A549 (cell line): ENCODE results near the gene PIGV. TPM values are rescaled to one million over a fixed set of nuclear protein-coding genes. Genes with fewer than 3 reads are reported as not detected.
A peak's percentile ranks its signal among the peaks of the same experiment; 100 is the strongest.

ENCODE experiments used
- ATAC-seq, 2 experiments: fragments of 200-7000 bp in 1 of 2; fragments of >200 bp in 1 of 2; cut with Nextera tagmentation in 1 of 2; cut with Tn5 transposase in 1 of 2; 3 replicates each; pipeline versions ENCODE4 v1.8.0 to v1.9.1; 2018 to 2020; ENCODE audit warnings: mild to moderate bottlenecking in 1 of 2, moderate library complexity in 1 of 2
- CTCF ChIA-PET: fragments of 300-600 bp; sonication (Branson Sonifier 250); formaldehyde crosslinking; extraction: SDS; loops from one replicate; lab custom pipeline; 2021; ENCODE audit warnings: antibody characterized with exemption, inconsistent platforms; lab: Yijun Ruan, JAX
- POLR2A ChIA-PET: fragments of 350-600 bp; formaldehyde crosslinking; extraction: SDS; loops from one replicate; lab custom pipeline; 2021; ENCODE audit warnings: antibody characterized with exemption, inconsistent platforms; lab: Yijun Ruan, JAX
- DNase-seq, 2 experiments: peaks; one replicate each; pipeline versions ENCODE4 v3.0.0 to v3.0.0-alpha.2; 2011 to 2016; ENCODE audit warnings: low read depth in 1 of 2, low spot score in 1 of 2
- FAIRE-seq: peaks from 2 replicates; lab custom pipeline; 2011; peaks lifted over from hg19 to GRCh38; lab: Jason Lieb, UNC
- H3K27ac ChIP-seq, 2 experiments: fragments of >200 bp; sonication (Bioruptor Twin); formaldehyde crosslinking; 3 replicates each; pipeline ENCODE4 v1.5.1; 2016 to 2017
- H3K4me1 ChIP-seq: fragments of >200 bp; sonication (Bioruptor Twin); formaldehyde crosslinking; 3 replicates; pipeline ENCODE4 v1.6.1; 2016
- H3K4me2 ChIP-seq: fragments of >200 bp; sonication (Bioruptor Twin); formaldehyde crosslinking; 3 replicates; pipeline ENCODE4 v1.6.1; 2016
- H3K4me3 ChIP-seq: fragments of >200 bp; sonication (Bioruptor Twin); formaldehyde crosslinking; 3 replicates; pipeline ENCODE4 v1.5.1; 2016
- H3K9me3 ChIP-seq: fragments of >200 bp; sonication (Bioruptor Twin); formaldehyde crosslinking; 3 replicates; pipeline ENCODE4 v1.6.1; 2016
- BHLHE40 ChIP-seq: IDR thresholded peaks from 2 replicates; pipeline ENCODE4 v1.6.1; 2012; ENCODE audit warnings: low read depth, low read length, inconsistent platforms
- CBX8 ChIP-seq: fragments of 200-600 bp; sonication (generic); IDR thresholded peaks from 2 replicates; pipeline ENCODE4 v1.6.1; 2016
- CHD2 ChIP-seq: fragments of 150-350 bp; IDR thresholded peaks from 2 replicates; pipeline ENCODE4 v1.6.1; 2014; ENCODE audit warnings: low read length; ENCODE audit not compliant: partially characterized antibody
- E2F6 ChIP-seq: IDR thresholded peaks from 2 replicates; pipeline ENCODE4 v1.6.1; 2012; ENCODE audit warnings: low read depth, borderline replicate concordance
- EHMT2 ChIP-seq: fragments of 200-600 bp; sonication (generic); IDR thresholded peaks from 2 replicates; pipeline ENCODE4 v1.6.1; 2016; ENCODE audit warnings: antibody characterized with exemption, low read depth, mild to moderate bottlenecking, moderate library complexity
- ELK1 ChIP-seq: fragments of 150-350 bp; IDR thresholded peaks from 2 replicates; pipeline ENCODE4 v1.6.1; 2014; ENCODE audit warnings: low read depth, mild to moderate bottlenecking, low read length
- ESRRA ChIP-seq: fragments of 150-350 bp; IDR thresholded peaks from 2 replicates; pipeline ENCODE4 v1.6.1; 2014; ENCODE audit warnings: mild to moderate bottlenecking, low read length, borderline replicate concordance
- HOXA7 ChIP-seq: fragments of 250-450 bp; sonication (Bioruptor Pico); IDR thresholded peaks from 2 replicates; pipeline ENCODE4 v1.5.0; 2020; ENCODE audit warnings: mild to moderate bottlenecking, moderate library complexity
- JUN ChIP-seq, 2 experiments: fragments of >200 bp; sonication (Bioruptor Twin); formaldehyde crosslinking; IDR thresholded peaks; 2 replicates in 1 of 2; 3 replicates in 1 of 2; pipeline ENCODE4 v1.6.1; 2016 to 2017
- JUNB ChIP-seq: fragments of >200 bp; sonication (Bioruptor Twin); formaldehyde crosslinking; IDR thresholded peaks from 2 replicates; pipeline ENCODE4 v1.6.1; 2016
- MAFK ChIP-seq: fragments of 450-650 bp; IDR thresholded peaks from 2 replicates; pipeline ENCODE4 v1.6.1; 2014; ENCODE audit not compliant: partially characterized antibody
- MAX ChIP-seq: IDR thresholded peaks from 2 replicates; pipeline ENCODE4 v1.6.1; 2012
- NFE2L2 ChIP-seq: fragments of 150-350 bp; conservative IDR thresholded peaks from 2 replicates; pipeline ENCODE4 v1.6.1; 2014; ENCODE audit warnings: low read length
- NPAS2 ChIP-seq: fragments of 250-450 bp; sonication (Bioruptor Pico); IDR thresholded peaks from 2 replicates; pipeline ENCODE4 v1.8.0; 2022; ENCODE audit warnings: mild to moderate bottlenecking, moderate library complexity, borderline replicate concordance
- NR3C1 ChIP-seq: fragments of >200 bp; sonication (Bioruptor Twin); formaldehyde crosslinking; IDR thresholded peaks from 3 replicates; pipeline ENCODE4 v1.6.1; 2017
- POLR2A ChIP-seq: IDR thresholded peaks from 2 replicates; pipeline ENCODE4 v1.6.1; 2012; ENCODE audit warnings: mild to moderate bottlenecking, low read length
- RAD21 ChIP-seq, 2 experiments: fragments of >200 bp in 1 of 2; sonication (Bioruptor Twin) in 1 of 2; formaldehyde crosslinking in 1 of 2; IDR thresholded peaks in 1 of 2; conservative IDR thresholded peaks in 1 of 2; 2 replicates in 1 of 2; 3 replicates in 1 of 2; pipeline ENCODE4 v1.6.1; 2012 to 2018; ENCODE audit warnings: inconsistent platforms in 1 of 2
- RARB ChIP-seq: fragments of 250-450 bp; sonication (Bioruptor Pico); IDR thresholded peaks from 2 replicates; pipeline ENCODE4 v1.8.0; 2021; ENCODE audit warnings: mild to moderate bottlenecking, moderate library complexity
- RCOR1 ChIP-seq: fragments of 150-350 bp; IDR thresholded peaks from 2 replicates; pipeline ENCODE4 v1.6.1; 2014; ENCODE audit warnings: antibody characterized with exemption, low read length, low read depth
- SMC3 ChIP-seq: fragments of >200 bp; sonication (Bioruptor Twin); formaldehyde crosslinking; IDR thresholded peaks from 3 replicates; pipeline ENCODE4 v1.6.1; 2018; ENCODE audit warnings: inconsistent platforms
- TP53 ChIP-seq: fragments of 250-450 bp; sonication (Bioruptor Pico); IDR thresholded peaks from 2 replicates; pipeline ENCODE4 v1.5.0; 2021; ENCODE audit warnings: mild to moderate bottlenecking, moderate library complexity
- WGBS: methylation state at CpG from one replicate; pipeline ENCODE4 v1.1.6; 2017; ENCODE audit errors: missing lambda C conversion rate; 5-methylcytosine and 5-hydroxymethylcytosine counted together
- polyA plus RNA-seq, 4 experiments: library from polyadenylated mRNA; depleted of rRNA in 3 of 4; stranded (reverse); fragments of >200 nt; fragmentation: RNase III in 1 of 4; extraction: RNeasy Plus Mini Kit Qiagen cat#74134 plus additional on column Dnase treatment in 1 of 4; gene quantifications; 2 replicates in 3 of 4; 3 replicates in 1 of 4; pipeline ENCODE4 v1.2.3, GENCODE V29; 2011 to 2017
- TF ChIP-seq, protein P1 (sequence below): fragments of 250-450 bp; sonication (Bioruptor Pico); IDR thresholded peaks from 2 replicates; pipeline ENCODE4 v1.5.0; 2020; ENCODE audit warnings: low read depth, mild to moderate bottlenecking, moderate library complexity

The PIGV gene
- polyA plus RNA-seq, 2 of the 4 experiments (the other 2 are of a cell fraction): 7.0 to 16.2 TPM

GRCh38 chr1:26759531-26759930 lies 28.2 kb upstream of the PIGV start:
- TF ChIP-seq RARB (no peak), BHLHE40 (no peak), JUN (IDR thresholded peaks at IDR 0.05) (no peak), TP53 (CRISPR knock-in tag) (no peak), RCOR1 (no peak), ESRRA (no peak), E2F6 (no peak), CBX8 (no peak), CHD2 (no peak), NFE2L2 (no peak), EHMT2 (no peak), MAFK (no peak), POLR2A (no peak), NPAS2 (CRISPR knock-in tag) (no peak)
- TF ChIP-seq, protein P1, sequence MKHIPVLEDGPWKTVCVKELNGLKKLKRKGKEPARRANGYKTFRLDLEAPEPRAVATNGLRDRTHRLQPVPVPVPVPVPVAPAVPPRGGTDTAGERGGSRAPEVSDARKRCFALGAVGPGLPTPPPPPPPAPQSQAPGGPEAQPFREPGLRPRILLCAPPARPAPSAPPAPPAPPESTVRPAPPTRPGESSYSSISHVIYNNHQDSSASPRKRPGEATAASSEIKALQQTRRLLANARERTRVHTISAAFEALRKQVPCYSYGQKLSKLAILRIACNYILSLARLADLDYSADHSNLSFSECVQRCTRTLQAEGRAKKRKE (CRISPR knock-in tag): no peak
- TF ChIP-seq, all 56 proteins: peak for 0
- Histone ChIP-seq H3K27ac (no peak overlapping the region), H3K4me2 (no peak overlapping the region), H3K9me3 (no peaks in the 10 kb centered on the region), H3K4me1 (no peaks in the 10 kb centered on the region), H3K4me3 (no peak overlapping the region)
- ChIA-PET POLR2A (no interaction called here), CTCF (interaction anchor here (0.6 to 2.9 kb wide), 2 partner anchors 30 to 35 kb away, joined by 3 to 8 read pairs; no protein-coding TSS in a partner anchor)
- ATAC-seq (no peak), FAIRE-seq (no peak), DNase-seq (no peak)

DNA sequence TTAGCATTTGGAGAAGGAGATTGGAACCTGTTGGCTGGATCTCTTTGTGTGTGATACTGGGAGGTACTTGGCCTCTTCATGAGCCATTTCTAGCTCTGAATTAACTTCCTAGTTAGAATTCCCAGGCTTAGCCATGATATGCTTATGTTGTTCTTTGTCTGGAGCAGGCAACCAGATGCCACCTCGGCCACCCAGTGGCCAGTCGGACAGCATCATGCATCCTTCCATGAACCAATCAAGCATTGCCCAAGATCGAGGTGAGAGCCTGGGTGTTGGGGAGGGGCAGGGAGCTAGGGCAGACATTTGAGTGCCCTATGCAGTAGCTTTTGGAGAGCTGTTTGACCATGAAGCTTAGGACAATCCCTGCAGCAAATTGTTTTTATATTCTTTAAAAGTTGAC lies 26.5 kb upstream of the PIGV start:
- peak; percentile 66 to 85; a peak in 5 of 6 replicates for ATAC-seq
- ChIA-PET CTCF (interaction anchor here (0.8 to 1.4 kb wide), 6 partner anchors 18 to 162 kb away, joined by 3 to 5 read pairs (median 3); no protein-coding TSS in a partner anchor), POLR2A (no interaction called here)
- peak in 1 of 2 experiments; percentile 33 for DNase-seq
- WGBS: 50% methylated on average over 3 of the region's 3 CpGs
- TF ChIP-seq RAD21 (conservative IDR thresholded peaks at IDR 0.05 in 1 of 2, IDR thresholded peaks at IDR 0.05 in 1 of 2): peak in 1 of 2 experiments; percentile 10; a peak in 1 of 5 replicates
- no peak for TF ChIP-seq NPAS2 (CRISPR knock-in tag)
- no peak overlapping the region for H3K4me3 ChIP-seq
- no peak for FAIRE-seq
- no peak overlapping the region for H3K27ac ChIP-seq
- H3K4me1 ChIP-seq: no peaks in the 10 kb centered on the region
- no peak overlapping the region for H3K4me2 ChIP-seq
- H3K9me3 ChIP-seq: no peaks in the 10 kb centered on the region

DNA sequence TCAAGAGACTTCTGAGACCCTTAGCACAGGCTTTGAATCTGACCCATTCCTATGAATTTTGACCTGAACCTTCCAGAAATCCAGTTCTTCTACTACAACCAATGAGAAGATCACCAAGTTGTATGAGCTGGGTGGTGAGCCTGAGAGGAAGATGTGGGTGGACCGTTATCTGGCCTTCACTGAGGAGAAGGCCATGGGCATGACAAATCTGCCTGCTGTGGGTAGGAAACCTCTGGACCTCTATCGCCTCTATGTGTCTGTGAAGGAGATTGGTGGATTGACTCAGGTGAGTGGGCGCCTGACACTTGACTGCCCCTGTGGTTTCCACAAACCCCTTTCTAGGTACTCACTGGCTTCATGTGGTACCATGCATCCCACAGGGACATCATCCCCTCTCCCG lies 20.0 kb upstream of the PIGV start:
- H3K4me1 ChIP-seq: peaks cover 27% of the 10 kb centered on the region
- H3K4me3 ChIP-seq: no peak overlapping the region
- DNase-seq (no peak), FAIRE-seq (no peak), ATAC-seq (no peak)
- WGBS: 95% methylated on average over 4 of the region's 4 CpGs
- H3K9me3 ChIP-seq: no peaks in the 10 kb centered on the region
- CTCF ChIA-PET: interaction anchor here (1.2 to 1.3 kb wide), 2 partner anchors 10 to 14 kb away, joined by 3 to 8 read pairs; no protein-coding TSS in a partner anchor
- H3K27ac ChIP-seq: no peak overlapping the region
- H3K4me2 ChIP-seq: no peak overlapping the region
- POLR2A ChIA-PET: no interaction called here
- no peak for TF ChIP-seq SMC3
- no peak for TF ChIP-seq MAX
- TF ChIP-seq RAD21 (conservative IDR thresholded peaks at IDR 0.05 in 1 of 2, IDR thresholded peaks at IDR 0.05 in 1 of 2): no peak
- no peak for TF ChIP-seq ELK1
- no peak for TF ChIP-seq NR3C1
- TF ChIP-seq BHLHE40: no peak
- no peak for TF ChIP-seq JUNB
- no peak for TF ChIP-seq NPAS2 (CRISPR knock-in tag)
- TF ChIP-seq HOXA7 (CRISPR knock-in tag): no peak
